Gastrocnemius medialis (tissue), 4 donors: ENCODE measurements around the gene ZNF407. TPM values are rescaled to one million over a fixed set of nuclear protein-coding genes. Genes with fewer than 3 reads are reported as not detected.

Experiments
- ATAC-seq, 2 donors: fragments of 150-250 bp; one replicate each; pipeline ENCODE4 v1.9.1; 2016
- DNase-seq, 2 donors: peaks; one replicate each; pipeline ENCODE4 v3.0.0-alpha.2; 2019
- H3K27ac ChIP-seq, 4 donors: fragments of 200-600 bp; sonication (generic); 1 replicate in 1 of 4; 2 replicates in 3 of 4; pipeline ENCODE4 v1.5.1; 2016 to 2018; ENCODE audit warnings: mild to moderate bottlenecking in 2 of 4, moderate library complexity in 1 of 4
- H3K27me3 ChIP-seq, 3 donors: fragments of 200-600 bp; sonication (generic) in 2 of 3; 1 replicate in 1 of 3; 2 replicates in 2 of 3; pipeline versions ENCODE4 v1.5.1 to v1.6.0; 2016 to 2019; ENCODE audit warnings: mild to moderate bottlenecking in 1 of 3, moderate library complexity in 1 of 3
- H3K36me3 ChIP-seq, 2 donors: fragments of 200-600 bp; sonication (generic) in 1 of 2; one replicate each; pipeline ENCODE4 v1.5.1; 2017 to 2018
- H3K4me1 ChIP-seq, 2 donors: fragments of 200-600 bp; sonication (generic) in 1 of 2; one replicate each; pipeline ENCODE4 v1.5.1; 2016 to 2017; ENCODE audit warnings: mild to moderate bottlenecking in 2 of 2
- H3K4me3 ChIP-seq, 4 donors: fragments of 200-600 bp; sonication (generic) in 3 of 4; 1 replicate in 1 of 4; 2 replicates in 3 of 4; pipeline ENCODE4 v1.5.1; 2016 to 2019; ENCODE audit warnings: mild to moderate bottlenecking in 2 of 4
- H3K9me3 ChIP-seq, 3 donors: fragments of 200-600 bp; sonication (generic) in 2 of 3; 1 replicate in 1 of 3; 2 replicates in 2 of 3; pipeline ENCODE4 v1.5.1; 2016 to 2019
- CTCF ChIP-seq, 5 experiments: fragments of 450-650 bp in 3 of 5; fragments of 200-600 bp in 2 of 5; sonication (generic) in 2 of 5; IDR thresholded peaks in 4 of 5; conservative IDR thresholded peaks in 1 of 5; 1 replicate in 4 of 5; 2 replicates in 1 of 5; pipeline ENCODE4 v1.5.1; 2016 to 2019; ENCODE audit warnings: antibody characterized with exemption in 5 of 5, mild to moderate bottlenecking in 3 of 5, moderate library complexity in 3 of 5
- POLR2A ChIP-seq, 2 donors: fragments of 450-650 bp; IDR thresholded peaks; one replicate each; pipeline ENCODE4 v1.6.1; 2017; ENCODE audit warnings: antibody characterized with exemption in 2 of 2, mild to moderate bottlenecking in 2 of 2, moderate library complexity in 2 of 2
- in situ Hi-C, 4 donors: fragments of 200-750 bp; cut with MboI; loops; one replicate each; pipeline versions ENCODE4 v1.15.0 to v1.8.0; 2017; ENCODE audit warnings: low sequenced_read_pairs in 4 of 4
- intact Hi-C: fragments of 100-400 bp; cut with DNase I; formaldehyde crosslinking; loops from one replicate; pipeline ENCODE4 v1.15.1; 2023; ENCODE audit warnings: low total_unique reads
- total RNA-seq, 4 donors: library from RNA; depleted of rRNA; stranded (reverse); fragments of >200 nt; gene quantifications; one replicate each; pipeline versions ENCODE4 v1.1.0 to v1.2.3, GENCODE V29; 2016

Gene ZNF407
- total RNA-seq, 4 donors from 2014 or later = 5.9 to 11.4 (median 9.2) TPM

- intact Hi-C loops = no loop called here
- Histone ChIP-seq H3K27ac (no peak overlapping the region), H3K27me3 (no peaks in the 10 kb centered on the region), H3K9me3 (no peaks in the 10 kb centered on the region), H3K4me1 (no peaks in the 10 kb centered on the region), H3K4me3 (no peak overlapping the region), H3K36me3 (peaks cover 0 to 24% of the 10 kb centered on the region in 2 donors)
- ATAC-seq (no peak), DNase-seq (no peak)
- in situ Hi-C loops = no loop called here
- TF ChIP-seq POLR2A (IDR thresholded peaks at IDR 0.05) (no peak), CTCF (IDR thresholded peaks at IDR 0.05 in 4 of 5, conservative IDR thresholded peaks at IDR 0.05 in 1 of 5) (no peak)
Observed at GRCh38 chr18:75064513-75064905, 466.8 kb downstream of the ZNF407 start.

- Histone ChIP-seq H3K27me3 (no peaks in the 10 kb centered on the region), H3K27ac (no peak overlapping the region), H3K4me3 (no peak overlapping the region), H3K9me3 (no peaks in the 10 kb centered on the region), H3K36me3 (peaks cover 0 to 24% of the 10 kb centered on the region in 2 donors), H3K4me1 (no peaks in the 10 kb centered on the region)
- ATAC-seq (no peak), DNase-seq (no peak)
- TF ChIP-seq CTCF (IDR thresholded peaks at IDR 0.05 in 4 of 5, conservative IDR thresholded peaks at IDR 0.05 in 1 of 5) (no peak), POLR2A (IDR thresholded peaks at IDR 0.05) (no peak)
- in situ Hi-C loops = no loop called here
- intact Hi-C loops = no loop called here
Observed at GRCh38 chr18:75065251-75066000, 467.8 kb downstream of the ZNF407 start.

GRCh38 chr18:75066021-75066880 is 468.6 kb downstream of the ZNF407 start:
- Histone ChIP-seq H3K4me1 (peaks cover 0 to 2% of the 10 kb centered on the region in 2 donors), H3K27me3 (no peaks in the 10 kb centered on the region), H3K9me3 (no peaks in the 10 kb centered on the region), H3K36me3 (peaks cover 0 to 24% of the 10 kb centered on the region in 2 donors), H3K4me3 (no peak overlapping the region), H3K27ac (no peak overlapping the region)
- in situ Hi-C loops (no loop called here), intact Hi-C loops (no loop called here)
- DNase-seq (no peak), ATAC-seq (no peak)
- TF ChIP-seq CTCF (IDR thresholded peaks at IDR 0.05 in 4 of 5, conservative IDR thresholded peaks at IDR 0.05 in 1 of 5) = no peak

GRCh38 chr18:75066936-75067335 is 469.3 kb downstream of the ZNF407 start:
- H3K27me3 ChIP-seq = no peaks in the 10 kb centered on the region
- no peak overlapping the region for H3K27ac ChIP-seq
- in situ Hi-C loops = no loop called here
- intact Hi-C loops = no loop called here
- no peak overlapping the region for H3K4me3 ChIP-seq
- peaks cover 0 to 2% of the 10 kb centered on the region in 2 donors for H3K4me1 ChIP-seq
- H3K36me3 ChIP-seq = peaks cover 0 to 24% of the 10 kb centered on the region in 2 donors
- ATAC-seq = no peak
- DNase-seq = no peak
- no peak for TF ChIP-seq POLR2A (IDR thresholded peaks at IDR 0.05)
- no peak for TF ChIP-seq CTCF (IDR thresholded peaks at IDR 0.05 in 4 of 5, conservative IDR thresholded peaks at IDR 0.05 in 1 of 5)
- no peaks in the 10 kb centered on the region for H3K9me3 ChIP-seq
